Loucy (cell line): Measurements from ENCODE around the gene RPS6KA4.

ENCODE experiments used
- CTCF ChIP-seq: fragments of 200-600 bp; sonication (generic); conservative IDR thresholded peaks from 2 replicates; pipeline ENCODE4 v1.5.1; 2014; ENCODE audit warnings: mild to moderate bottlenecking, antibody characterized with exemption, low read length
- EZH2phosphoT487 ChIP-seq: fragments of 200-600 bp; IDR thresholded peaks from 2 replicates; pipeline ENCODE4 v1.6.1; 2018; ENCODE audit warnings: antibody characterized with exemption, mild to moderate bottlenecking, moderate library complexity, borderline replicate concordance

DNA sequence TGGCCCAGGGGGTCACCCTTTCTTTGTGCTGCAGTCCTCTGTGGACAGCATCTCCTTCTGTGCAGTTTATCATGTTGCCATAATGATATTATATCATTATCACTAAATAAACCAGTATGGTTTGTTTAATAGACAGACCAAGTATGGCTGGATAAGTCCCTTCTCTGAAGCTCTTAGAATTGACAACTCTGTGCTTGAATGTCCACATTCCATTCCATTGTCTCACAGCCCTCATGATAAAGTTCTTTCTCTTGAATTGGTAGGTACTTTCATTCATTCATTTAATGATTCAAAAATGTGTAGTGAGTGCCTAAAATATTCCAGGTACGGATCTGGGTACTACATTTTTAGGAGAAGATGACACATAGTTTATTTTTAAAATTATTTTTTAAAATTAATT is 7.8 kb downstream of the RPS6KA4 start:
- no peak for TF ChIP-seq CTCF
- TF ChIP-seq EZH2phosphoT487 = no peak
